GM19025 (cell line): Measurements from ENCODE around the gene TMTC2.
"Not testable (repeated sequence)": the region's sequence is repeated elsewhere in the genome, so short reads cannot be mapped to it uniquely, and the experiment has no call there.

Experiments
- ATAC-seq: cut with Tn5 transposase; IDR thresholded peaks from one replicate; pipeline ENCODE4 v1.9.1; 2021; ENCODE audit warnings: mild to moderate bottlenecking, low read depth, moderate library complexity; ENCODE audit not compliant: unreplicated experiment

The TMTC2 gene

DNA sequence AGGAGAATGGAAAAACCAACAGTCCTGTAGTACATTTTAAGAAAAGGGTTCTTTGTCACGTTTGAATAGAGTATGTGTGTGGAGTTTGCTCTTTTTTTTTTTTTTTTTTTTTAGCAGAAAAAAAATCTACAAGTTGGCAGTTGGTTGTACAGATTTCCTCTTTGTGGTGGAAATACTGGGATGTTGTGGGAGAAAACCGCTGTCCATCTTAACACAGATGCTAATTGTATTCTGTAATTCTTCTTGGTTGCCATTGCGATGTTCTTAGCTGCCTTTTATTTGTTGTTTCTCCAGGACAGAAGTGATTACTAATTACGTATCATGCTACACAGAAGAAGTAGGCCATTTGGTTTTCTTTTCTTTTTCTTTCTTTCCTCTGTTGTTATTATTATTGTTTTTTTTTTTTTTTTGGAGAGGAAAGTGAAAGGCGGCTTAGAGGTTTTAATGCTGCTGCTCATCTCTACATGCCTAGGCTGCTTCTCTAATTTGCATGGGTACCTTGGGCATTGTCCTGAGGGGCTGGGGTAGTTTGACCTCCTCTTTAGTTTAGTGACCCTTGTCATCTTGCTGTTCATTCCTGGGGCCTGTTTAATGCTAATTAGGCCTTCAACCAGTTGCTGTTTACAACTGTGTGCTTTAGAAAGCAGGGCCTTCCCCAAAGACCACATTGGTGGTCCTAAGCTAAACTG lies 94.7 kb downstream of the TMTC2 start:
- no peak for ATAC-seq

DNA sequence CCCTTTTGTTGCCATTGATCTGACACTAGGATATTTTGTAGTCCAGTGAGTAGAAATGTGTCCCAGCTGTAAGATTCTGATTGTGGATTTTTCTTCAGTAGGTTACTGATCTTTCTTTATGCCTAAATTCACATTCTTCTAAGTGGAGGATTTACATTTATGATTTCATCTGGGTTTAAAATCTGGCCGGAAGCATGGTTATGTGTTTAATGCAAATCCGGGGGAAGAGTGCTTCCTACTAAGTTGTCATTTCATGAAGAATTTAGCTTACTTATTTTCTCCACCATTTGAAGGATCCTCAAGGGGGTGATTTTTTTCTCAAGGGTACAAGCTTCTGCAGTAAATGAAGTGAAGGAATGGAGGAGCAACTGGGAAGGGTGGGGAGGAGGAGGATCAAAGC lies 96.7 kb downstream of the TMTC2 start:
- no peak for ATAC-seq

DNA sequence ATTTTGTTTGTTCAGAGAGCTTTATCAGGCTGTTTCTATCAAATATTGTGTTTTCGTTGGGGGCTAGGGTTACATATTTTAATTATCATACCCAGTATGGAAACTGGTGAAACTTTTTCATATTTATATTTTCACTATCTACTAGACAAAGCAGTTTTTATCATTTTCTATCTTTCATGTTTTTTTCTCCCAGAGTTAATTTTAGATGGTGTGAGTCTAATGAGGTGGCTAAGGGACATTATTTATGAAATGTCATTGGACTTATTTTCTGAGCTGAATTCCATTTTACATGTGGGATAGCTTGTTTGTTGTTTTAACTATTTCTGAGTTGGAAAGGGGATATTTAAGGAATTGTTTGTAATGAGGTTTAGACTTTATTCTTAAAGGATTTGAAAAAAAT lies 100.3 kb downstream of the TMTC2 start:
- ATAC-seq: no peak

DNA sequence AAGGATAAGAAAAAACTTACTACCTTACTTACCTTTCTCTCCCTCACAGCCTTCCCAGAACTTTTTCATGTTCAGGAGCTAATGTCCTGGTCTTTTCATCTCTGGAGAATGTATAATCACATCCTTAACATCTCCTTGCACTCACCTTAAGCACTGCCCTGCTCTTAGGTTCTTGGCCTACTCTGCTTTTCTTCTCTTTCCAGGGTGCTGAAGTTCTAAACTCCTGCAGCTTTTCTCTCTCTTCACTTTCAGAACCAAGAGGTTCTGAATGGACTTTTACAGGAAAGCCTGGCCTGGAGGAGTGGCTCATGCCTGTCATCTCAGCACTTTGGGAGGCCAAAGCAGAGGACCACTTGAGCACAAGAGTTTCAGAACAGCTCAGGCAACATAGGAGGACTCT lies 101.9 kb downstream of the TMTC2 start:
- no peak for ATAC-seq

DNA sequence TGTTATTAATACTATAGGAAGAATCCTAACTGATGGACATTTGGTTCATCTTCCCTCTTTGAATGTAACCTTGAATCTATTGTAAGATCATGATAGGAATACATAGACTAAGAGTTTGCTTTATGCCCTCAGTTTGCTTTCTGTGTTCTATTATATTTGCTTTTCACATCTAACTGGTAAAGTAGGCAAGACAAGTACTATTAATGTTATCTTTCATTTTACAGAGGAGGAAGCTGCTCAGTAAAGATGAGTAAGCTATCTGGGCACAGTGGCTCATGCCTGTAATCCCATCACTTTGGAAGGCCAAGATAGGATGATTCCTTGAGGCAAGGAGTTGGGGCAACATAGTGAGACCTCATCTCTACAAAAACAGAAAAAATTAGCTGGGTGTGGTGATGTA lies 103.0 kb downstream of the TMTC2 start:
- no peak for ATAC-seq

DNA sequence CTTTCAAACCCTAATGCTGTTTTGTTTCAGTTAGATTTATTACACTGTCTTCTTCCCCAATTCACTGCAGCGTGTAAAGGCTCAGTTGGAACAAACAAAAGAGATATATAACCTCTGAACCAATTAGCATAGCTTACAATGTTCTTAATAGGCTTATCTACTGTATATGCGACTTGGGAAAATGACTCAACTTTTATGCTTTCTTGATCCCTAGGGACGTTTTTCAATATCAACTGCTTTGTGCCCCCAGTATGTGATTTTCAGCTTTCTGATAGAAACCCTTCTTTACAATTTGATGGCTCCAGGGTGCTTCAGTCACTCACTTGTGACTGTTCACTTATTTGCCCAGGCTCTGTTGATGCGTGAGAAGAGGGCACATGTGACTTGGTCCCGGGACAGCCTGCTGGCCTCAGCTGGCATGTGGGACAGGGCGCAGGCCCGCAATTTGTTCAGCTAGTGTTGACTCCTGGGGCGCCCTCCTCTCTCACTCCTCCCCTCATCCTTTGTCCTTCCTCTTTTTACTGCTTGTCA lies 107.1 kb downstream of the TMTC2 start:
- no peak for ATAC-seq

DNA sequence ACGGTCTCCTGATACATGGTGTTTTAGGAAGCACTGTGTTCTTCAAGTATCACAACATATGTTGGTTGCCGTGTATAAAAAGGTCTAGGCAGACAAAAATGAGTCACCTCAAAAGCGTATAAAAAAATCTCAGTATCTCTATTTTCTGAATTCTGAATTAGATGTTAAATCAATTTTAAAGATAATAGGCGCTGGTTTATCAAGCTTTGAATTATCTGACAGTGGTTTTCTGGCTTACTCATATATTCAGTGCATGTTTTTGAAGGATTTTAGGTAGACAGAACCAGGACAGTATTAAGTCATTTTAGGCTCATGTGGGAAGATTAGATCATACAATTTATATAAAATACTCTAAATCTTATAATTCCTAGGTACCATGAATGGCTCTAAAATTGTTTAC lies 110.8 kb downstream of the TMTC2 start:
- no peak for ATAC-seq

DNA sequence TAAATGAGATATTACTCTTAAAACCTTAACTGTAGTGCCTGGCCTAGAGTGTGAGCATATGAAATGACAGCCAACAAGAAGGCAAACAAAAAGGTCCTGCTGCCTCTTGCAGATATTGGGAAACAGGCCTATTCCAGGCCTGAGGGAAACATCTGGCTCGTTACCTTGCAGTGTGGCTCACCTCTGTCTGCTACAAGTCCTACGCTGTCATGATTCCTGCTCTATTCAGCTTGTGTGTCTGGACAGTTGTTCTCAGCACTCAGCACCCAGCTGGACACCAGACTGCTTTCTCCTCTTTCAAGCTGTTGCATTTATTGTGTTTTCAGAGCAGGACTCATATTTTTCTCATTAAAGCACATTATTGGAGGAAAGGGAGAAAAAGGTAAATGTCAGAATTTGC lies 113.5 kb downstream of the TMTC2 start:
- no peak for ATAC-seq

DNA sequence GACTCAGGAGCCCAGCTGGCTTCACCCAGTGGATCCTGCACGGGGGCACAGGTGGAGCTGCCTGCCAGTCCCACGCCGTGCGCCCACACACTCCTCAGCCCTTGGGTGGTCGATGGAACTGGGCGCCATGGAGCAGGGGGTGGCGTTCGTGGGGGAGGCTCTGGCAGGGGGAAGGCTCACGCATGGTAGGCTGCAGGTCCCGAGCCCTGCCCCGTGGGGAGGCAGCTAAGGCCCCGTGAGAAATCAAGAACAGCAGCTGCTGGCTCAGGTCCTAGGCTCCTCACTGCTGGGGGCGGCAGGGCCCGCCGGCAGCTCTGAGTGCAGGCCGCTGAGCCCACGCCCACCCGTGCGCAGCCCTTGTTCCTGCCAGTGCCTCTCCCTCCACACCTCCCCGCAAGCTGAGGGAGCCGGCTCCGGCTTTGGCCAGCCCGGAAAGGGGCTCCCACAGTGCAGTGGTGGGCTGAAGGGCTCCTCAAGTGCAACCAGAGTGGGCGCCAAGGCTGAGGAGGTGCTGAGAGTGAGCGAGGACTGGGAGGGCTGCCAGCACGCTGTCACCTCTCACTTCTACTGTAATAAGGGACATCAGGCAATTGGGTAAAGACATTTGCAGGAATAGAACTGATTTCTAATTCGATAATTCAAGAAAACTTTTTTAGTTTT lies 115.4 kb downstream of the TMTC2 start:
- ATAC-seq: no peak

DNA sequence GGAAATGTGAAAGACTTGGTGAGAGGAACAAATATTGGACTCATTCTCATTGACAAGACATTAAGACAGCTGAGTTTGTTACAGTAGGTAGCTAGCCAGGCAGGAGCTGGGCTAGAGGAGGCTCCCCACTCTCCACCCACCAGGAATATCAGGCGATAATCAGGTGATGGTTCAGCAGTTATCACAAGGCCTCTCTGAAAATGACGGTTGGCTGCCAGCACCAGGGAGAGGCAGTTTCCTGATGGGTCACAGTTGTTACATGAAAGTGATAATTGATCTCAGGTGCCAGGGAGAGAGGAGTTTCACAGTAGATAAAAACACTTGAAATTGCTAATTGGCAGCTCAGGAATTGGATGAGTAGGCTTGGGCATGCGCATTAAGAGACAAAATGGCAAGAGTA lies 116.5 kb downstream of the TMTC2 start:
- ATAC-seq: no peak

DNA sequence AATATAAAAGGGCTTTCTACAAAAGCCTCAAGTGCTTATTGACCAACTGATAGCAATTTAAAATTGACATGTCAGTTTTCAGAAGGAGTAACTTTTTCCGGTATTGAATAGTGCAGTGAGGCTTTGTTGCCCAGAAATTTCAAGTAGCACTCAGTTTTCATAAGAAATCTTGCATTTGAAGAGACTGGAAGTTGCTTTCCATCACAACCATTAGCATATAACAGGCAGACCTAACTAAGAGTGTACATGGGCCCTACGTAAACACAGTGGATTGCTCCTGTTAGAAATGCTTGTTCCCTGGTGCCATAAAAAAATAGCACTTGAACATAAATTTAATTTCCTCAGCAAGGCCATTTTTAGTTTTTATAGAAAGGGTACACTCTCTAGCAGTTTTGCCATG lies 117.9 kb downstream of the TMTC2 start:
- ATAC-seq: no peak

DNA sequence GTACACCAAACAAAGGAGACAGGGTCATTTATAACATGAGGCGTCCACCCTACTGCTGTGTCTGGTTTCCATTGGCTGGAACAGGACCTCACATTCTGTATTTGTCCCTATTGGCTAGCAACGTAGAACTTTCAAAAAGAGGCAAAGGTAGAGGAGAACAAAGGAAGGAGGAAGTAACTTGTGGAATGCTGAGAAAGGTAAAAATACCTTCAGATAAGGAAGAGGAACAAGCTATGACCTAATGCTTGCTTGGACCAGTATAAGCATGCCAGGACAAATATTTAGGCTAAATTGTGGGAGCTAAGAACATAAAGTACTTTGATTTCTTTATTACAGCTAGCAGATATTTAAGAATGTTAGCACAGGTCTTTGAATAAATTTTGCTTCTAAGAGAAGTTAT lies 118.3 kb downstream of the TMTC2 start:
- not testable (repeated sequence) for ATAC-seq

DNA sequence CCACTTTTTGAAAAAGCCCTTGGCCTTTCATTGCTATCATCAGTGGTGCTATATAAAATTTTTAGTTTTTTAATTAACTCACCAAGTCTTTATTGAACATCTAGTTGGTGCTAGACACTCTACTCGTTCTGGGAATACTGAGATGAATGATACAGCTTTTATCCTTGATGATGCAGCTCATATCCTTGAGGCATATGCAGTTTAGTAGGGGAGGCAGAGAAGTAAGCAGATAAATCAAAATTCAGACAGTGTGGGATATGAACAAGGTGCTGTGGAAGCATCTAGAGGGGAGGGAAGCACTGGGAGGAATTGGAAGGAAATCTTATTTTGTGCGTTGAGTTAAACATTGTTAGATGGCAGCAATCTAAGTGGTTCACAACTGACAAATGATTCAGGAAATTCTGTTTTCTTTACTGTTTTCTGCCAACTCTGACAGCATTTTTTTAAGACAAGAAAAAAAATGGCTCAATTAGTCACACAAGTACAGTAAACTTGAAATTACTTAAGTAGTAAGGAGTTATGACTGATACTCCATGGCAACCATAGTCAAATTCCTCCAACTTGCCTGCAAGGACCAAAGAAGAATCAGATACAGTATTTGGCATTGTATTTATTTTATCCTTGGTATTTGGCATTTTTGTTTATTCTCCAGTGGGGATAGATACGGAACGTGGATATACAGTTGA lies 119.2 kb downstream of the TMTC2 start:
- no peak for ATAC-seq

DNA sequence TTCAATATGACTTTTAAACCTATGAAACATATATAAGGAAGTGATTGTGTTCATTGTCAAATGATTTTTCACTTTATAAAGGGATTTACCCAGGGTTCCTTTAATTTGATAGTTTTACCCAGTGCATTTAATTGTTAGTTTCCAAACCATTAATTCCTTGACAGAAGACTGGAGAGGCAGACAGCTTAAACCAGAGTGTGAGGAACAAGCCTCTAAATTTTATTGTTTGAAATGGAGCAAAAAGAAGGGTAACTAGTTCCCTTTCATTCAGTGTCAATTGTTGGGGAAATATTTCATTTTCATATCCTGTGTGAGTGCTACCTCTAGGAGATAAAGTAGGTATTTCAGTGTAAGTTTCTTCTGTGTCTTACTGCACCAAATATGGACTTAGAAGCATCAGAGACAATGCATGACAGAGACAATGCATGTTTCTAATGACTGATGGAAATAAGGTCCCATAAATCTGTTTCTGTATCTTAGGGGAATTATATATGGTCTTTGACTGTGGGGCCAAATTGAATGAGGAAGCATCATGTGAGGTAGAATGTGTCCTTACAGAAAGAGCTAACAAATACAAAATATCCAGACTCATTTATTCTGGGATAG lies 120.5 kb downstream of the TMTC2 start:
- no peak for ATAC-seq

DNA sequence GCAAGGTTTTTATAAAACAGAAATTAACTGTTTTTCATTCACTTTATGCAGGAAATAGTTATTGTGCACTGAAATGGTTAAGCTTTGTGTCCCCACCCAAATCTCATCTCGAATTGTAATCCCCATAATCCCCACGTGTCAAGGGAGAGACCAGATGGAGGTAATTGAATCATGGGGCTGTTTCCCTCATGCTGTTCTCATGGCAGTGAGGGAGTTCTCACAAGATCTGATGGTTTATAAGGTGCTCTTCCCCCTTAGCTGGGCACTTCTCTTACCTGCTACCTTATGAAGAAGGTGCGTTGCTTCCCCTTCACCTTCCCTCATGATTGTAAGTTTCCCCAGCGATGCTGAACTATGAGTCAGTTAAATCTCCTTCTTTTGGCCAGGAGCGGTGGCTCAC lies 123.9 kb downstream of the TMTC2 start:
- no peak for ATAC-seq

DNA sequence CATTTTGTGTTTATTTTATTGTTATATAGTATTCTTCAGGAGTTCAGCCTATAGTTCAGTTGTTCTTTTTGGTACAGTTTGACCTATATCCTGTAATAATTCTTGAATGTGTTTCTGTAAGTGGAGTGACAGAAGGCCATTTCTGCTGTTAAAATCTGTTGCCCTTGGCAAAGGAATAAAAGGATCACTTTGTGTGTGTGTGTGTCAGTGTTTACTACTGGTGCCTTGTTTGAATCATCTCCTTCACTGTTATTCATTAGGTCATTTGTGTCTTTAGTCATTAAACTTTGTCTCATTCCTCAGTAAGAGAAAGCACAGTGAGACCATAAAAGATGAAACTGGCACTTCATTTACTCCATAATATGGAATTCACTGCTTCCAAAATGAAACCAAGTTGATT lies 130.7 kb downstream of the TMTC2 start:
- ATAC-seq: no peak

DNA sequence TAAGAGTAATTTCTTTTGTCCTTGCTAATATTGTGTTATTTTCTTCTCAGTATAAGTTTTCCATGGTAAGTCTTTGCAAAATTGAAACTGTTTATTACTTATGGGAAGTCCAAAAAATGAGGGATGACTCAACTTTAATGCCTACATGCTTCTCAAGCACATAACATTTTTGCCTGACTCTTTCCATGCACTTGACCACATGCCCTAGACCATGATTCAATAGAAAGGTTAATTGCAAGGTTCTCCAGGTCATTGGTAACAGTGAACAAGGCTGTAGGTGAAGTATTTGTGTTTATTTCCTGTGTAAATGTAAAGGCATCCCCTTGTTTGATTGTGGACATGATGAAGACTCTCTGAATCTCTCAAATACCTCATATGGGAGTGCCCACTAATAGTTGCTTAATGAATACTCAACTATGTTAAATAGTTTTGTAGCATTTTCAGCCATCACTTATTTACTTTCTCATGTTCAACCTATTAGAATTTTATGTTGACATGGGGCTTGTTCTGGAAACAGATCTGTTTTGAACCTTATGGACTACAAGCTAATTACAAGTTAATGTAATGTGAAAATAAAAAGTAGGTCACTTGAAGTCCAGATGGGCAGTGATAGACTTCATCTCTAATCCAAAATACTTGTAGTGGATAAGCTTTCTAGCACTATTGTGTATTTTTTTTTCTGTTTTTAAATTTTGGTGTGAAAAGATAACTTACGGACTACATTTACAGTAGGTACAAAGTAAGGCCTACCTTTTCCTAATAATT lies 131.7 kb downstream of the TMTC2 start:
- ATAC-seq: no peak

DNA sequence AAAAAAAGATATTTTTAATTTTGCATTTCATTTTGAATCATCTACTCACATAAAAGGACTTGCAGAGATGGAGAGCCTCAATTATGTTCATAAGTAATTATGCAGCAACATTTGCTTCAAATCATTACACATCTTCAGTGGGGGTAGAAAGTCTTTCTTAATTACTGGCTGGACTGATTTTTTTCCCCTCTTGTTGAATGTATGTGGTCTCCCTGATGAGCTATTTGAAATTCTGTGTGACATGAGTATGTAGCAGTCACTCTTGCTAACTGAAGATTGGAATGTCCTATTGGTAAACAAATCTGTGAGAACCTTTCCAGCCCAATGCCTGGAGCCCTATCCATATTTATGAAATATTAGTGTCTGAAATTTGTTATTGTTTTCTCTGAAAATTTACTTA lies 139.8 kb downstream of the TMTC2 start:
- no peak for ATAC-seq

DNA sequence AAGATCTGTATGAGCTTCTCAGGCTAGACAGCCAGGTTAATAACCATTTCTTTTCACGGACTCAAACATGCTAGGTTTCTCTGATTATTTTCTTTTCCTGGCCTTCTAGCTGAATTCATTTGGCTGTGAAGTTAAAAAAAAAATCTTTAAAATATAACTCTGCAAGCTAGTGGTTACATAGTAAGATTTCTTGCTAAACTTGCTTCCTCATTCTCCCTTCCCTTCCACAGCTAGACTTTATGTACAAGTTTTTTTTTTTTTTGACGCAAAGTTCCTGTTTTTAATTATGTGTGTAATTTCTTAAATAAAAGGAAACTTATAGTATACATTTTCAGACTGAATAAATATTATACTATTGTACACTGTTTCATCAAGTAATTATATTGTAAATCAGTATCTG lies 145.4 kb downstream of the TMTC2 start:
- no peak for ATAC-seq

DNA sequence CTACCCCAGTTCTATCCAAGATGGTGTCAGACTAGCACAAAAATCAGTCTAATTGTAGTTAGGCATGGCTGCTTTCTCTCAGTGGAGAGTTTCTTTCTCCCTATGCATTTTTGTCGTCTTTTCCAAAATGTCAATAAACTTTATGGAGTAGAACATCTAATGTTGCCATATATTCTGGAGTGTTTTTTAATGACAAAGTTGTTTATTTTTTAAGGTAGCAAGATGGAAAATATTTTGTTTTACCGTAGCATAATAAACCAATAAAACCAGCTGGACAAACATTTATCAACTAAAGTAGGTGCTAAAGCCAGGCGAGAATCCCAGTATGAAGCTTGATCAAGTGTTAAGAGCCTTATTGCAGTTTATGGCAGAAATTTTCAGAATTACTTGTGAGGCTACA lies 146.3 kb downstream of the TMTC2 start:
- ATAC-seq: no peak

DNA sequence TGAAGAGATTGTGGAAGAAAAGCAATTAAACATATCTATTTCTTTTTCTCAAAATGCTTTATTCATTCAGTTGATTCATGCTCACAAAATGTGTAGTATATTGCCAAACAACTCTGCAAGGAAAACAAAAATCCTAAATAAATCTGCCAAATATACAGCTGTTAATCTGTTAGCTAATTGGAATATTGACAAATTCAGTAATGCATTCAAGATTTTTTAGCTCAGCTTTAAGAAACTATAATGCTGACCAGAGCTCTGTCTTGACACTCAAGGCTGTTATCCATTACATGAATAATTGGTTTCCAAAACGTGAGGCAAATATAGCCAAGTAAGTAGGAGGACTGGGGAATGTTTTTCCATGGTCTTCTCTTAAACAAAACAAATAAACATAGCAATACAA lies 146.8 kb downstream of the TMTC2 start:
- no peak for ATAC-seq
